ENCODE results near the gene FBXO21. TPM values are rescaled to one million over a fixed set of nuclear protein-coding genes. Genes with fewer than 3 reads are reported as not detected.

FBXO21 gene
- total and polyA plus RNA-seq, 8 donors: 7.4 to 494 (median 32.2) TPM

GRCh38 chr12:117101953-117102799 lies 88.1 kb downstream of the FBXO21 start:
- peaks cover 15 to 33% (median 29%) of the 10 kb centered on the region in 4 donors for H3K4me1 ChIP-seq
- TF ChIP-seq CTCF (IDR thresholded peaks at IDR 0.05): no peak
- TF ChIP-seq EP300 (IDR thresholded peaks at IDR 0.05): no peak
- TF ChIP-seq POLR2A (IDR thresholded peaks at IDR 0.05): no peak
- no peak for TF ChIP-seq POLR2AphosphoS5 (IDR thresholded peaks at IDR 0.05)
- 61 to 77% (median 68%) methylated on average over 11 to 14 of the region's 14 CpGs for WGBS, 5 donors

GRCh38 chr12:117100851-117101673 lies 89.2 kb downstream of the FBXO21 start:
- H3K27ac ChIP-seq: peak overlapping the region in 1 of 5 donors; percentile 4
- intact Hi-C loops (cut with DNase I; ENCODE audit: low total_unique reads): no loop called here
- H3K4me1 ChIP-seq: peaks cover 21 to 44% (median 40%) of the 10 kb centered on the region in 4 donors
- TF ChIP-seq POLR2AphosphoS5 (IDR thresholded peaks at IDR 0.05) (no peak), EP300 (IDR thresholded peaks at IDR 0.05) (no peak), POLR2A (IDR thresholded peaks at IDR 0.05) (no peak), CTCF (IDR thresholded peaks at IDR 0.05) (no peak)
- H3K27me3 ChIP-seq: peaks cover 0 to 58% (median 19%) of the 10 kb centered on the region in 3 donors
- no peak overlapping the region for H3K4me3 ChIP-seq
- H3K9me3 ChIP-seq: no peaks in the 10 kb centered on the region
- no peaks in the 10 kb centered on the region for H3K36me3 ChIP-seq
- 54 to 58% (median 56%) methylated on average over 8 of the region's 8 CpGs for WGBS, 5 donors
- DNase-seq: no peak

More at GRCh38 chr12:117101953-117102799, 88.1 kb downstream of the FBXO21 start:
- Histone ChIP-seq H3K36me3 (no peaks in the 10 kb centered on the region), H3K27me3 (peaks cover 0 to 47% (median 19%) of the 10 kb centered on the region in 3 donors), H3K9me3 (no peaks in the 10 kb centered on the region), H3K4me3 (no peak overlapping the region), H3K27ac (no peak overlapping the region)
- no peak for DNase-seq
- intact Hi-C loops (cut with DNase I; ENCODE audit: low total_unique reads): no loop called here

GRCh38 chr12:117100251-117100650 lies 90.0 kb downstream of the FBXO21 start:
- WGBS, 5 donors: 32 to 50% (median 42%) methylated on average over 5 of the region's 5 CpGs
- intact Hi-C loops (cut with DNase I; ENCODE audit: low total_unique reads): no loop called here
- TF ChIP-seq CTCF (IDR thresholded peaks at IDR 0.05) (no peak), POLR2A (IDR thresholded peaks at IDR 0.05) (no peak), POLR2AphosphoS5 (IDR thresholded peaks at IDR 0.05) (no peak), EP300 (IDR thresholded peaks at IDR 0.05) (no peak)
- H3K4me1 ChIP-seq: peaks cover 26 to 52% (median 48%) of the 10 kb centered on the region in 4 donors
- peak overlapping the region in 1 of 4 donors; percentile 96 for H3K4me3 ChIP-seq
- H3K9me3 ChIP-seq: no peaks in the 10 kb centered on the region
- H3K27me3 ChIP-seq: peaks cover 0 to 58% (median 19%) of the 10 kb centered on the region in 3 donors
- H3K27ac ChIP-seq: no peak overlapping the region
- H3K36me3 ChIP-seq: no peaks in the 10 kb centered on the region
- DNase-seq: no peak

Measured in stomach (tissue), 9 donors.